Lower leg skin (tissue), 3 donors: ENCODE data around the gene ADARB1.

Experiments
- POLR2A ChIP-seq, 2 donors: fragments of 450-650 bp; IDR thresholded peaks; one replicate each; pipeline ENCODE4 v1.6.1; 2016 to 2017; ENCODE audit warnings: antibody characterized with exemption in 2 of 2, mild to moderate bottlenecking in 1 of 2, moderate library complexity in 1 of 2
- TF ChIP-seq, protein P1 (sequence below), 3 donors: fragments of 450-650 bp; IDR thresholded peaks; one replicate each; pipeline ENCODE4 v1.5.1; 2016; ENCODE audit warnings: antibody characterized with exemption in 3 of 3, mild to moderate bottlenecking in 3 of 3, moderate library complexity in 2 of 3

DNA sequence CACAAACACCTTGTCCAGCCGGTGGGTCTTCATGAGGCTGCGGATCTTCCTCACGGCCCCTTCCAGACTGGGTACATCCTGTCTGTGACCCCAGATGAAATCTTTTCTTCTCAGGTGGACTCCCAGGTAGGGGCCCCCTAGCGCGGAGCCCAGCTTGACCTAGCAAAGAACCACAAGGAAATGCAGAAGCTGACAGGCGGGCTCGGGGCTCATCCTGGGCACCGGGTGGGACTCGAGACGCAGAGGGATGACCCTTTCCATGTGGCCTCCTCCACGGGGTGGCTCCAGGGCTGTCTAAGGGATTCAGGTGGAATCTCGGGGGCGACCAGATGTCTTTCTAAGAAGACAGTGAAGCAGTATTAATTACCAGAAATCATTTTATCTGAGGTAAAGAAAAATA, 195.5 kb downstream of the ADARB1 start:
- TF ChIP-seq, protein P1, sequence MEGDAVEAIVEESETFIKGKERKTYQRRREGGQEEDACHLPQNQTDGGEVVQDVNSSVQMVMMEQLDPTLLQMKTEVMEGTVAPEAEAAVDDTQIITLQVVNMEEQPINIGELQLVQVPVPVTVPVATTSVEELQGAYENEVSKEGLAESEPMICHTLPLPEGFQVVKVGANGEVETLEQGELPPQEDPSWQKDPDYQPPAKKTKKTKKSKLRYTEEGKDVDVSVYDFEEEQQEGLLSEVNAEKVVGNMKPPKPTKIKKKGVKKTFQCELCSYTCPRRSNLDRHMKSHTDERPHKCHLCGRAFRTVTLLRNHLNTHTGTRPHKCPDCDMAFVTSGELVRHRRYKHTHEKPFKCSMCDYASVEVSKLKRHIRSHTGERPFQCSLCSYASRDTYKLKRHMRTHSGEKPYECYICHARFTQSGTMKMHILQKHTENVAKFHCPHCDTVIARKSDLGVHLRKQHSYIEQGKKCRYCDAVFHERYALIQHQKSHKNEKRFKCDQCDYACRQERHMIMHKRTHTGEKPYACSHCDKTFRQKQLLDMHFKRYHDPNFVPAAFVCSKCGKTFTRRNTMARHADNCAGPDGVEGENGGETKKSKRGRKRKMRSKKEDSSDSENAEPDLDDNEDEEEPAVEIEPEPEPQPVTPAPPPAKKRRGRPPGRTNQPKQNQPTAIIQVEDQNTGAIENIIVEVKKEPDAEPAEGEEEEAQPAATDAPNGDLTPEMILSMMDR (IDR thresholded peaks at IDR 0.05) = no peak
- no peak for TF ChIP-seq POLR2A (IDR thresholded peaks at IDR 0.05)
